NCI-H345 treated with DMSO at 0.1 percent for 48 hours (cell line): ENCODE data around the gene NOX5.

Source experiments
- DNase-seq: peaks from one replicate; lab custom pipeline; 2025; ENCODE audit not compliant: unreplicated experiment; lab: John Stamatoyannopoulos, UW

NOX5 gene

GRCh38 chr15:68990992-68991500 lies 23.4 kb upstream of the NOX5 start:
- no peak for DNase-seq

DNA sequence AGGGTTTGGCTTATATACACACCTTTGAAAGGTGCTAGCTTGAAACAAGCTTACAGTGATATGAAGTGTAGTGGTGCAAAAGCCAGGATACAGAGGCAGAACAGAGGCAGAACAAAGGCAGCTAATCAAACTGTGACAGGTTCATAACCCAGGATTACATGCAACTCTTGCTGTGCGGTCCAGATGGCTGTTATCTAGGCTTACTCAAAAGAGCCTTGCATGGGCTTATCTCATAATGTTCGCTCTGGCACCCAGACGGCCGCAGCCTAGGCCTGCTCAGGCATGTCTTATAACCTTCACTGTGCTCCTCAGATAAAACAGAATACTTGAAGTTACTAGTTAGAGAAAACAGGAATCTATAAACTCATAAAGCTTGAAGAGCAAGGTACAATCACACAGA lies 22.8 kb upstream of the NOX5 start:
- DNase-seq = no peak

DNA sequence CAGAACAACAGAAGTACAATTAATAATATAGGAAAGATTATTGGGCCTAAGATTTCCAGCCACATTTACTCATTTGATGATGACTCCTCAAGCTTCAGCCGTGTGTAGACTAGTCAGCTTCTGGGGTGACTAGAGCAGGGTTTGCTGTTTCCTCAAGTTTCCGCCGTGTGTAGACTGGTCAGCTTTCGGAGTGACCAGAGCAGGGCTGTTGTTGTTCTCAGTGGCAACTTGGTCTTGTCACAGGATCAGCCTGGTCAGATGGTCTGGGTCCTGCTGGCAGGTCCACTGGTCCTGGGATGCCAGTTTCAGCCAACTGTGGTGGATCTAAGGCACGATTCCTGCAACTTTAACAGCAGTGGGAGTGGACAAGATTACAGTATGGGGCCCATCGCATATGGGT lies 21.8 kb upstream of the NOX5 start:
- no peak for DNase-seq

DNA sequence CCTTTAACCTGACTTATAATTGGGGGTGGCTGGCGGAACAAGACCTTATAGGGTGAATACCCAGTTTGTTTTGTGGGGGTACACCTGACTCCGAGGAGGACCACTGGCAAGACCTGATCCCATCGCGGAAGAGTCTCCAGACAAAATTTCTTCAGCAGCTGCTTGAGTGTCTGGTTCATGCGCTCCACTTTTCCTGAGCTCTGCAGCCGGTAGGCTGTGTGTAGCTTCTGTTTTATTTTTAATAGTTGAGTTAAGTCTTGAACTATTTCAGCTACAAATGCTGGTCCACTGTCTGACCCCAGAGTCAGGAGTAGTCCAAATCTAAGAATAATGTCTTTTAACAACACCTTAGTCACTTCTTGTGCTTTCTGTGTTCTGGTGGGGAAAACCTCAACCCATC lies 21.2 kb upstream of the NOX5 start:
- DNase-seq = no peak

GRCh38 chr15:68994149-68994548 lies 20.3 kb upstream of the NOX5 start:
- DNase-seq = no peak

- DNase-seq = no peak
These were observed 19.3 kb upstream of the NOX5 start for GRCh38 chr15:68994981-68995761.

DNA sequence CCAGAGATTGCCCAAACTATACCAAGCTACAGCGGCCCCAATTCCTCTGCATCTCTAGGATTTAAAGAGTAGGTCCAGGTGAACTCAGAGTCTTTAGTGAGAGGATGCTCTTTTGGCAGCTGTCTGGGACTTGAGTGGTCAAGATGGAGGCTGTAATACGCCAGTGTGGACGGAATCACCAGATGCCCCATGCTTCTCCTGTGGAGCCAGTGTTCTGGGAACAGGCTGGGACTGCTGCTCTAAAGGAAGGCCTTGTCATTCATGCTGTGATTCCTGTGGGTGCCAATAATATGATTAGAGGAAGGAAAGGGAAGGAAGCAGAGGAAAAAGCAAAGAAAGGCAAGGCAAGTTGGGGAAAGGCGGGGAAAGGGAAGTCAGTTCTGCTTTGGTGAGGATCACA lies 17.4 kb upstream of the NOX5 start:
- DNase-seq = no peak

DNA sequence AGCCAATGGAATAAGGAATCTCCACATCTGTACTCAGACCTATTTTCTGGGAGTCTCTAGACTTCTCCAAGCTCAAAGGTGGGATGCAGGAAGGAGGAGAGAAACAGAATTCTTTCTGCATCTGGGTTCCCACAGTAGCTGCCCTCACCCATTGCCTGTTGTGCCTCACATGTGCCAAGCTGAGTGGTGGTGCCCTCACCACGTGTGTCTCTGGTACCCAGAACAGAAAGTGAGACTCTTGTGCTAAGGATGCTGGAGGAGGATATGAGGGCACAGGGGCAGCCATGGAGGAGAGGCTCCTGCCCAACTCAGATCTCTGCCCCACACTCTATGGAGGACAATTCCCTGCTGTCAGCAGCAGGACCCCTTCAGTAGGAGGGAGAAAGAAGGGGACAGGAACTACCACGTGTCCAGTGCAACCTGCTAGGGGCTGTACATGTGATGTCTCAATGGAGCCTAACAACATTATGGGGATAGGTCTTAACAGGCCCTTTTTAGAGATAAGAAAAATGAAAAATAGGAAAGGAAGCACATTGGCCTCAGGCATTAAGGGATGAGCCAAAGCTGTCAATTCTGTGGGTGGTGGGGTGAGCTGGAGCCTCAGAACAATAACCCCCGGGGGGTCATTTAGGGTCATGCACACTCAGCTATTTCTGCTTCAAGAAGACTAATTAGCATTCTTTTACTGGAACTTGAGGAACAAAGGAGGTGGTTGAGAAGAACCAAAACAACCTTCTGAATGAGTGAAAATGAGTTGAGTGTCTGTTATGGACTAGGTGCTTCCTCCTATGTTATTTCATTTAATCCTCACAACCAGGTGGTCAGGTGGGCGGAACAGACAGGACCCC lies 16.3 kb upstream of the NOX5 start:
- DNase-seq = no peak

- DNase-seq = no peak
These were observed 15.4 kb upstream of the NOX5 start for GRCh38 chr15:68999091-68999490.

DNA sequence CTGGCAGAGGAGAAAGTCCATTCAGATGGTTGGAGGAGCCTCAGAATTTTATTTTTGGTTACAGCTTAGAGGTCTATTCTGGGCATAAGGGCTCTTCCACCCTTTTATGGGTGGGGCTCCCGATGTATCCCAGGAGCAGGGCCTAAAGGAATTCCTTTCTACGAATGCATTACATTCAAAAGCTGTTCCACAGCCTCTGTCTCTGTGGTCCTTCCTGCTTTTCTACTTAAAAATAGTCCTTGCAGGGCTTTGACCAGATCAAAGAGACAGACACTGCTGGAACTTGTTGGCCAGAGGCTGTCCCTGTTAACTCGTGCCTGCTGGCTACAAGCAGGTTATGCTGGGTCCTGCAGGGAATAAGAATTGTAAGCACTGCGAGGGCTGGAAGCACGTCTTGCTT lies 14.4 kb upstream of the NOX5 start:
- DNase-seq = no peak

- no peak for DNase-seq
These were observed 13.6 kb upstream of the NOX5 start for GRCh38 chr15:69000725-69001503.

DNA sequence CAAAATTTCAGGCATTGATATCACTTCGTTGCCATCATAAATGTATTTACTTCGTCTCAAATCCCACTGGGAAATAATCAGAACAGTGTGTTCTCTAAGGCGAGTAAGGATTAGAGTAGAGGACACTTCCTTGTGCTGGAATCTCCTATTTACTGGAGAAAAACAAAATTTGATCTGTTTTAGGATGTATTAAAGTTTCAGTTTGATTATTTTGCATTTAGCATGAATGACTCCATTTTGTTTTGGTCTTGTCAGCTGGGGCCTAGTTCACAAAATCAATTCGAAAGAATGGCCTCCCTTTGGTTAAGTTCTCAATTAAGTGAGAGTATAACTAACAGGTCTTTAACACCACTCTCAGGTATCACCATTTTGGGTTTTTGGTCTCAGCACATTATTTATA lies 11.7 kb upstream of the NOX5 start:
- no peak for DNase-seq

- no peak for DNase-seq
These were observed 10.5 kb upstream of the NOX5 start for GRCh38 chr15:69004011-69004410.

DNA sequence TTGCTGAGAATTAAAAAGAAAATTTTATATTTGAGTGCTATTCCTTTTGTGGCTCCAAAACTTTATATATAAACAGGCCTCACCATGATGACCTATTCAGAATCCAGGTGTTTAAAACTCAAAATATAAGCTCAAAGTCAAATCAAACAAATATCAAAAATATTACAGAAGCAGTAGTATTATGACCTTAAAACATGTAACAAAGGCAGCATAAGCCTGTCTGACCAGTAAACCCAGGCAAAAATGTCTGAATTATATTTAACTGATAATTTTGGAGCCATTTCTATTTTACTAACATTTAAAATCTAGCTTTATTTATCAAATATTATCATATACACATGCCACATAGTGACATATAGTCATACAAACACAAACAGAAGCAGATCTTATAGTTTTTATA lies 6.4 kb upstream of the NOX5 start:
- DNase-seq = no peak

- DNase-seq = no peak
These were observed 5.2 kb upstream of the NOX5 start for GRCh38 chr15:69009341-69009740.

- DNase-seq = no peak
These were observed 2.9 kb upstream of the NOX5 start for GRCh38 chr15:69011641-69012040.

- no peak for DNase-seq
These were observed 1.6 kb upstream of the NOX5 start for GRCh38 chr15:69012761-69013364.

DNA sequence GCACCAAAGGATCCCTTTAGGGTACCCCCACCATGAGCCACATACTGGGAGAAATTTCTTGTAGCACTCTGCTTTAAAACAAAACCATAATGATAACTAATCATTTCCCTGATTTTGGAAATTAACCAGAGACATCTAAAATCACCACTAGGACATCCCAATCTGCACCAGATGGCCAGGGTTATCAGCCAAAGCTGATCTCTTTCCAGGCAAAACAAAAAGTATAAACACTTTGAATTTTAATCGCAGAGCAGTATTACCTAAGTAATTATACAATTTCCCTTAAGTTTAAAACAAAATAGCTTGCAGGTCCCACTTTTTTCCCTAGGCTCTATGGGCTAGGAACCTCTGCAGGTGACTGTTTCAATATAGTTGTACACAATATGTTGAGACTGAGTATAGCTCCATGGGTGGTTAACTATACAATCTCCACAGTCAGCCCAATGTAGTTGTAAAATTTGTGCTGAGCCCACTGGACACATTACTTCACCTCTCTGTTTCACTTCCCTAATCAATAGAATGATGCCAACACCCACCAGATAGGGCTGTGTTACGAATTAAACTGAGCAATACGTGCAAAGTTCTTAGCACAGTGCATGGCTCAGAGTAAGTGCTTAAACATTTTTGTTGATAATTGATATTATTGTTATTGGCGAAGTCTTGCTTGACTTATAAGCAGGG lies 629 bp upstream of the NOX5 start:
- no peak for DNase-seq

DNA sequence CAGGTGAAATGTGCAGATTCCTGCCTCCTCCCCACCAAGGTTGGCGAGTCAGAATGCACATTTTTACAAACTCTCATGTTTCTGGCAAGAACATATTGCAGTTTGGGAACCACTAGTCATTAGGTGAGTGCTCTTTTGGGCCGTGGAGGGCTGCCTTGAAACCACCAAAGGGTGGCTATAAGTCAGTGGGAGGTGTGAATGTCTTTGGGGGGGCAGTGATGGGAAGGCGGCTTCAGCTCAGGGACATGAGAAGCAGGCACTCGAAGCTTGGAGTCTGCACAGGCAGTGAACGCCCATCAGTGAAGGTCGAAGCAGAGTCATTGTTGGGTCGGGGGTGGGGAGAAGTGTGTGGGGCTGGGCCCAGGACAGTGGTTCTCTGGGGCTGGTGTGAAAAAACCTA lies 1.1 kb downstream of the NOX5 start:
- DNase-seq = no peak

DNA sequence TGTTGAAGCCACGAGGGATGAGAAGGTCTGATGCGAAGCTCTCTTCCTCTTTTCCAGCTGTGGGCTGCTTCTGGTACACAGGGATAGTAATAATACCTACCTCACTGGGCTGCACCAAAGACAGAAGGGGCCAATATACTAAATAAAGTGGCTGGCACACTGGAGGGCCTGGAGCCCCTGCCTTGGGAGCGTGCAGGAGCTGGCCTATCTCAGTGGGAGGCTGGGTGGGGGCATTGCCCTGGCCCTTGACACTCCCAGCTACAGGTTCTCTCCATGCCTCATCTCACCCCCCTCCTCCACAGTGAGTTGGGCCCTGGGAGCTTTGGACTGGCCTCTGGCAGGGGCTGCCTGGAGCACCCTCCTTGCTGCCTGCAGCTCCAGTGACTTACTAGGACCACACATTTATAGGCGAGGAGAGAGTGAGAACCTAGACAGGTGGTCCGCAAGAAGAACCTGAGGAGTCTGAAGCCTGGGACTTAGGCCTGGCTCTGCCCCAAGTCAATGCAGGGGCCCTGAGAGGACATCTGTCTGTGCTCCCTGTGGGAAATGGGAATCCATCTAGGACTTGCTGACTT lies 1.6 kb downstream of the NOX5 start:
- DNase-seq = no peak
